Glomerular endothelial cell (primary cell): ENCODE data around the gene CELF6. TPM values are rescaled to one million over a fixed set of nuclear protein-coding genes. Genes with fewer than 3 reads are reported as not detected.
"Not testable (repeated sequence)": the region's sequence is repeated elsewhere in the genome, so short reads cannot be mapped to it uniquely, and the experiment has no call there.

Experiments
- DNase-seq: peaks from one replicate; pipeline ENCODE4 v3.0.0-alpha.2; 2011; ENCODE audit warnings: low read depth, low spot score; ENCODE audit errors: extremely low read depth
- total RNA-seq: library from RNA; depleted of rRNA; stranded (reverse); fragments of >200 nt; gene quantifications from 2 replicates; pipeline ENCODE4 v1.2.3, GENCODE V29; 2015

Gene CELF6
- total RNA-seq, 1 donor from 2014 or later: 1.5 TPM

DNA sequence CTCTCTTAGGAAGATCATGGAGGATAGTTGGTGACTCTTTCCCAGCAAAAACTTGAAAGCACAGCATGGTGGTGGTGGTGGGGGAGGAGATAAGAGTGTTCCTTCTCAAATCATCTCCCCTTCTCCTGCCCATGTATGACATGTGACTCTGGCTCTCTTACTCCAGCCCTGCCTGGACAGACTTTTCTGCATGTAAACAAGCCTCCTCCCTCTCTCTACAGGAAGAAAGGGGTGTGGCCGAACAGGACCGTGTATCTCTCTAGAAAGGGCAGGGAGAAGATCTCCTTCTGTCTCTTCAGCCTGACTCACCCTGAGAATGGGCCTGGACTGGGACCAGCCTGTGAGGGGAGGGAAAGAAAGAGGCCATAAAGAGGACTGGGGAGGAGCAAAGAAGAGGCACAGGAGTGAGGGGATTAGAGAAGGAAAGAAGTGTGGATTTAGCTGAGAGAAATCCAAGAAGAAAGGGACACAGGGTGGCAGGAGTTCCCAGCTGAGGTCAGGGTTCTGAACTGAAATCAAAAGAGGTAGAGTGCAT lies 1.5 kb downstream of the CELF6 start:
- DNase-seq: no peak

DNA sequence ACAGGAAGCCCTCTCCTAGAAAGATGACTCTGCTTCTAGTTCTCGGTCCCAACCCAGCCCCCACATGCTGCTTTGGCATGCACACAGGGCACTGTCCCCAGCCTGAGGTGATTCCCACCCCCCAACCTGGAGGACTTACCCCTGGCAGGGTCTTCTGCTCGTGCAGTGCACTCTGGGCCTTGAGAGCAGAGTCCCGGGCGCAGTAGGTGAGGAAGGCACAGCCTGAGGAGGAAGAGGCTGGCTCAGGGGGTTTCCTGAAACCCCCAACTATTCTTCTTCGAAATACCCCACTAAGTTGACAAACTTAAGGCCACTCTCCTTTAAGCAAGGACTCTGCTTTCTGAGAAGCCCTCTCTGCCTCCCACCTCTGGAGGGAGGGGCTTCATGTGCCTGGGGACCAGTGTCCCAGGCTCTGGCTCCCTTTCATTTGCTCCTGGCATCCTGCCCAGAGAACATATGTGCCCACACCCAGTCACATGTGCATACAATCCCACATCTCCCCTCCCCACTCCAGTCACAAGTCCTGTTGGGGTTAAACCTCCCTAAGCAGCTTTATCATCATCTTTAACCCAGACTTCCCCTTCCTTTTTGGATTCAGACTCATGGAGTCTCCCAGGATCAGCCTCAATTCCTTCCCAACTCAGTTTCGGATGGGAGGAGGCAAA lies 4.1 kb downstream of the CELF6 start:
- no peak for DNase-seq

DNA sequence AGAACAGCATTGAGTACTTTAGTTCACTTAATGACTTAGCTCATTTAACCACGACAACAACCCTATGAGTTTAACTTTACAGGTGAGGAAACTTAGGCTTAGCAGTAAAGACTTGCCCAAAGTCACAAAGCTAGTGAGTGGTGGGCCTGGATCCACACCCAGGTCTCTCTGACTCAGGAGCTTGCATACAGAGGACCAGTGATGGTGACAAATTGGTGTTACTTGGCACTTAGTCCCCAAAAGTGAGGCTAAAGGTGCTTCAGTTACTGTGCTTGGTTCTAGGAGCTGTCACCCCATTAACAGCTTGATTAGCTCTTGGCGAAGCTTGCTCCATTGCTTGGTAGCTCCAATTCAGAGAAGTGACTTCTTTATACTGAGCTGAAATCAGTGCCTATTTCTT lies 6.1 kb downstream of the CELF6 start:
- no peak for DNase-seq

DNA sequence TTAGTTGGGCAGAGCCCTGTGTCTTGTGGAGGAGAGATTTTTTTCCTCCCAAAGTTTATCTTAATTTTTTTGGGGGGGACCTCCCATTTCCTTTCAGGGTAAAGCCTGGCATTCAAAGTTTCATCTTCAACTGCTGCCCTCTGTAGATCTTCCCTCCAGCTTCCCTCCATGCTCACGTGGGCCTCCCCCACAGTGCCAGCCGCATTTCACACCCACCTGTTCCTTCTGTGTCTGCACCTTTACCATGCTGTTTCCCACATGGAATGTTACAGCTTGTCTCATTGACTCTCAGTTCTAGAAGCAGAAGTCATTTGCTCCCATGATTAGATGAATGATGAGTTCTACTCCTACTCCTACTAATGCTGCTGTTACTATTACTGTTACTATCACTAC lies 6.5 kb downstream of the CELF6 start:
- DNase-seq: no peak

DNA sequence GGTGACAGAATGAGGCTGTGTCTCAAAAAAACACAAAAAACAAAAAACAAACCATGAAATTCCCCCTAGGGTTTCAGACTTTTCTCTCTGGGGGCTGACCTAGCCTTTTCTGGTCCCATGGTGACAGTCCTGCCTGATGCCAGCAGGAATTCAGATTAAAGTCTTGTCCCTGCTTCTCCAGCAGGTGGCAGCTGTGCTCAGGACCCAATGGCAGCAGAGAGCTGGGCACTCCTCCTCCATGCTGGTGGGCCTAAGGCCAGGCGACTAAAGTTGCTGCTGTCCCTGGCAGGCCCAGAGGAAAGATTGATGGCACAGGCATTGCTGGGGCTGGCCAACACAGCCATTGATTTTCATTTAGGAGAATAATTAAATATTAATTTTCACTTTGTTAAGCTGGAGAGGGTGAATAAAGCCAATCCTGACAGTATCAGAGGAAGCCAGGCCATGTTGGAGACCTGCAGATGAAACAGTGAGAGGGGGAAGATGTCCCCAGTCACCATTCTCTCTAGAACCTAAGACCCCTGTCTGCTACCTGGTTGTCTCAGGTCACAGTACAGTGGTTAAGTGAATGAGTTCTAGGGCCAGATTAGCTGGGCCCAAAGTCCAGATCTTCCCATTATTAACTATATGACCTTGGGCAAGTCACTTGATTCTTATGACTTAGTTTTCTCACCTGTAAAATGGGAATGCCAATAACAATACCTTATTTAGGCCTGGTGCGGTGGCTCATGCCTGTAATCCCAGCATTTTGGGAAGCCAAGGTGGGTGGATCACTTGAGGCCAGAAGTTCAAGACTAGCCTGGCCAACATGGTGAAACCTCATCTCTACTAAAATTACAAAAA lies 7.1 kb downstream of the CELF6 start:
- peak; percentile 18 for DNase-seq

DNA sequence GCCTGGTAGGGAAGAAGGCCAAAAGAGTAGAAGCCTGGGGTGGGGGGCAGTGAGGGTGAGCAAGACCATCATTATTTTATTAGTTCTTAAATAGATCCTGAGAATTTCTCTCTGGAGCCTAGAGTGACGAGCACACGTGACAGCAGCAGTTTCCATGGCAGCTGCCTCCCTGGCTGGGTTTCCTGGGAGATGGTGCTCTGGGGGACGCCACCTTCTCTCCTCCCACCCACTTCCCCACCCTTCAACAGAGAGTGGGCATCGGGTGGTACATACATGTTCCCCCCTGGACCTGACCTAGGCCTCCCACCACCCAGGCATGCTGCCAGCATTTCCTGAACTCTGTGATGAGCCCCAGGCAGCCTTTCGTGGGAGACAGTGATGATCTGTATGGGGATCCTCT lies 12.9 kb downstream of the CELF6 start:
- no peak for DNase-seq

DNA sequence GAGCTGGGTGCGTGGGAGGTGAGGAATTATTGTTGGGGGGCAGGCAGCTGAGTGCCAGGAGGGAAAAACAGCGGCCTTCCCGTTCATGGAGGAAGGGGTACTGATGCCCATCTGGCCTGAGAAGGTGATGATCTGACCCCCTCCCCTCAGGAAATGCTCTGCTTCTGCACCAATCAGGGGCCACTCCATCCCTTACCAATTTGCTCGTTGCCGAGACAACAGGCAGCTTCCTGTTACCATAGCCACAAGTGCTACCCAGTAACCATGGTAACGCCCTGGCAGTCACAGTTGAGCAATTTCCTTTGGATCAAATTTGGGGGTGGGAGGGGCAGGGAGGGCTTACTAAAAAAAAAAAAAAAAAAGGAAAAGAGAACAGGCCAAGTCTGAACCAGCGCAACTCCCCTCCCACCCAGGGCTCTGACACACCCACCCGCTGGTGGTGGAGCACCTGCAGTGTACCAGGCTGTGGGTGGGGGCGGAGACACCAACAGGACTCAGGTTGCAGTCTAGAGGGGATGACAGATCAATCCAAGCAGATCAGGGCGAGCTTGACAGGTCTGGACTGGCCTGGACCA lies 13.7 kb downstream of the CELF6 start:
- no peak for DNase-seq

DNA sequence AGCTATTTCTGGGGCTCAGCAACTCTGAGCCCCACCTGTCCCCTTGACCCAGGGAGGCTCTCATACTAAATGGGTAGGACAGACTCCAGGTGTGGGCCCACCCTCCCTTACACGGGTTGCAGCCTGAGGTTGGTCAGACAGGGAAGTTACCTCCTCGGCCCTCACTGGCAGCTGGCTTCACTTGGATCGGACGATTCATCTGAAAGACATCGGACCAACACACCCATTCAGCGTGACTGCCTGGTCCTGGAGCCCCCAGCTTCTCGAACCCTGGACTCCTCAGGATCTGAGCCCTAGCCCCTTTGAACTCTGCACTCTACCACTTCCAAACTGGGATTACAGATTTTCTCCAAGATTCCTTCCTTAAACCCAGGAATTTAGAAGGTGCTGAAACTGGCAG lies 15.4 kb downstream of the CELF6 start:
- DNase-seq: no peak

- DNase-seq: no peak
Measured at GRCh38 chr15:72302955-72303354, 17.0 kb downstream of the CELF6 start.

DNA sequence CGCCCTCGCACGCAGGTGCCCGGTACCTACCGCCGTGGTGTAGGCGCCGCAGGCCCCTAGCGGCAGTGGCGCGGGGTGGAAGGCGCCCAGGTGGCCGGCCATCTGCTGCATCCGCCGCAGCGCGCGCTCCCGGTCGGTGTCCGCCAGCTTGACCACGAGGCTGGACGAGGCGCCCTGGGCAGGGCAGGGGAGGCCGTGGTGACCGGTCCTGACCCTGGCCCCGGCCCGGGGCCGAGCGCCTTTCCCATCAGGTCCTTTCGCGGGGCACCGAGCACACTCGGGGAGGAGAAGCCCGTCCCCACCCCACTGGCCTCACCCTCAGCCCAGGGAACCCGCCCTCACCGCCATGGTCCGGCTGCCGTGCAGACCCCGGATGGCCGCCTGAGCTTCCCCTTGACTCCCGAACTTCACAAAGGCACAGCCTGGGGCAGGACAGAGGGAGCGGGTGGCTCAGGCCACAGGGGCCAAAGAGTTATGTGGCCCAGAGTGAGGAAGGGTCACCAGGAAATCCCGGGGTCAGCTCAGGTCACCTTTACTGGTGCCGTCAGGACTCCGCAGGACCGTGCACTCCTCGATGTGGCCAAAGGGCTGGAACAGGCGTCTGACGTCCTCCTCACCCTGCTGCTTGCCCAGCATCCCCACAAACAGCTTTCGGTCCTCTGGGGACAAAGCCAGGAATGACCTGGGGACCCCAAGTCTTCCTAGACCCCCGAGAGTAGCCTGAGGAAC lies 30.2 kb downstream of the CELF6 start:
- DNase-seq: no peak

DNA sequence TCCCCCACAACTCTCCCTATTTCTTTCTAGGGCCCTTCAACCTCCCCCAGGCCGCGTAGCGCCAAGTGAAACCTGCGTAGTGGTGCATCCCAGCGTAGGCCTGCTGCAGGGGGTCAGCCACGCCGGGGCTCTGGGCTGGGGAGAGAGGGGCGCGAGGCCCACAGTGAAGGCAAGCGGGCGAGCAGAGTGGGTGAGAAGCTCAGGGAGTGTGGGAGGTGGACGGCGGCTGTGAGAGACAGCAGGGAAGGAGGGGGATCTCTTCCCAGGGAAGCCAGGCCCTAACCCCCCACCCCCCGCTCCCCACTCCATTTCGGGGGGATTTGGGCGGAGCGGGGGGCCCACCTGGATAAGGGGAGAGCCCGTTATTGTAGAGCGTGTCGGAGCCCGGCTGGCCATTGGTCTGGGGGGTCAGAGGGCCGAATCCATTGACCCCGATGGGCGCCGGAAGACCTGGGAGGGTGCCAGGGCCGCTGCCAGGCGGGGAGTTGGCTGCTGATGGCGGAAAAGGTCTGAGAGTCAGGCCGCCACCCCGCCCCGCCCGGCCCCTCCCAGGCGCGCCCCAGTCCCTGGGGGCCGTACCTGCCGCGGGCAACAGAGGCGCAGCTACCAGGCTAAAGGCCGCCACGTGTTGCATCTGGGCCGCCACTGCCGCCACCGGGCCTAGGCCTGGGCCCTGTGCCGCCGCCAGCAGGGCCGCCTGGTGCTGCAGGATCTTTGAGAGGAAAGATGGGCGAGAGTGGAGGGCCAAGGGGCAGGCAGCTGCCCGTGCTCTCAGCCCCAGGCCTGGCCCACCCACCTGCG lies 31.0 kb downstream of the CELF6 start:
- DNase-seq: no peak

- DNase-seq: no peak
Measured at GRCh38 chr15:72285927-72286516, 33.9 kb downstream of the CELF6 start.

- DNase-seq: no peak
Measured at GRCh38 chr15:72285402-72285801, 34.6 kb downstream of the CELF6 start.

DNA sequence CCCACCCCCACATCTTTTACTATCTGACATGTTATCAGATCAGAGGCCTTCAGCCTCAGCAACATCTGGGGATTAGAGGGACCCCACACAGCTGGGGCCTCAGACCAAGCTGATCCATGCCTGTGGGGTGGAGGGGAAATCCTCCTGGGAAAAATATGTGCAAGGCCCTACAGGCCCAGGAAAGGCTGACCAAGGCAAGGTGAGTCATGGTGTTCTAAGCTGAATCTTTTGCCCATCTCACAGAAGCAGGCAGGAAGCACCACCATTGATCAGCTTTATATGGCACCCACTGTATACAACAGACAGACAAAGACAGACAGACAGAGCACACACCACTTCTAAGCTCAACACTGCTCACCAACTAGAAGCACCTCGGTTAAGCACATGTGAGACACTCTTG lies 35.2 kb downstream of the CELF6 start:
- no peak for DNase-seq

- DNase-seq: no peak
Measured at GRCh38 chr15:72281713-72282112, 38.2 kb downstream of the CELF6 start.

DNA sequence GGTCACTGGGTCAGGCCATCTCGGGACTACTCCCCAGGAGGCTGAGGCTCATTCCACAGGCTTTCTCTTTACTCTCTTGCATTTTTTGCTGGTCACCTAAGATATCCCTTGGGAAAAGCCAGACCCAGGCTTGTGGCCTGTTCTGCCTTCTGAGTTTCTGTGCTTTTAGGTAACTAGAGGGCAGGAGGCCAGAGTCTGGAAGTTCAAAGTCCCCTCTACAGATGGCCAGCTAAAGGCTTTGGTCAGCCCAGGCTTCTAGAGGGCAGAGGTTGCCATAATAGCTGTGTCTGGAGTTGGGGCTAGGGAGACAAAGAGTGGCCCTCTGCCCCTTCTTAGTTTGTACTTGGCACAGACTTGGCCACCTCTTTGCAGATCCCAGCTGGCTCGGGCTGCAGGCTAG lies 39.2 kb downstream of the CELF6 start:
- DNase-seq: no peak

- DNase-seq: no peak
Measured at GRCh38 chr15:72278737-72279136, 41.2 kb downstream of the CELF6 start.

GRCh38 chr15:72276326-72276700 lies 43.6 kb downstream of the CELF6 start:
- DNase-seq: no peak

DNA sequence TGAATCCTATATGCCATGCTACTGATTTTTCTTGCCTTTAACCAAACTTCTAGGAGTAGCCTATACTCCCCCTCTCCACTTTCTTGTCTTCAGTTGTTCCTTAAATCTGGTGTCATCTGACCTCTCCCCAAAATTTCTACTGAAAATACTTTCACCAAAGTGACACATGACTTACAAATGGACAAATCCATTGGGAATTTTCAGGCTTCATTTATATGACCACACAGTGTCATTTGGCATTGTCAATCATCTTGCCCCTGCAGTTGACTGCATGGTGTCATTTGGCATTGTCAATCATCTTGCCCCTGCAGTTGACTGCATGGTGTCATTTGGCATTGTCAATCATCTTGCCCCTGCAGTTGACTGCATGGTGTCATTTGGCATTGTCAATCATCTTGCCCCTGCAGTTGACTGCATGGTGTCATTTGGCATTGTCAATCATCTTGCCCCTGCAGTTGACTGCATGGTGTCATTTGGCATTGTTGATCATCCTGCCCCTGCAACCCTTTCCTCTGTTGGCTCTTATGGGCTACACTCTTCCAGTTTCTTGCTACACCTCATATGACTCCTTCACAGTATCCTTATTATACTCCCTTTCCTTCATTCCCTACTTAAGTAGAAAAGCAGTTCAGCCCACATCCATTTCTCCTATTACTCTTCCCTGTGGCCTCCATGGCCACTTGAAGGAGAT lies 44.2 kb downstream of the CELF6 start:
- DNase-seq: not testable (repeated sequence)
